GM10847 (cell line): ENCODE data around the gene ENOX1.

Source experiments
- POLR2A ChIP-seq: IDR thresholded peaks from 2 replicates; pipeline ENCODE4 v1.6.1; 2011; ENCODE audit not compliant: insufficient read length; ENCODE audit errors: extremely low read depth

Gene ENOX1

DNA sequence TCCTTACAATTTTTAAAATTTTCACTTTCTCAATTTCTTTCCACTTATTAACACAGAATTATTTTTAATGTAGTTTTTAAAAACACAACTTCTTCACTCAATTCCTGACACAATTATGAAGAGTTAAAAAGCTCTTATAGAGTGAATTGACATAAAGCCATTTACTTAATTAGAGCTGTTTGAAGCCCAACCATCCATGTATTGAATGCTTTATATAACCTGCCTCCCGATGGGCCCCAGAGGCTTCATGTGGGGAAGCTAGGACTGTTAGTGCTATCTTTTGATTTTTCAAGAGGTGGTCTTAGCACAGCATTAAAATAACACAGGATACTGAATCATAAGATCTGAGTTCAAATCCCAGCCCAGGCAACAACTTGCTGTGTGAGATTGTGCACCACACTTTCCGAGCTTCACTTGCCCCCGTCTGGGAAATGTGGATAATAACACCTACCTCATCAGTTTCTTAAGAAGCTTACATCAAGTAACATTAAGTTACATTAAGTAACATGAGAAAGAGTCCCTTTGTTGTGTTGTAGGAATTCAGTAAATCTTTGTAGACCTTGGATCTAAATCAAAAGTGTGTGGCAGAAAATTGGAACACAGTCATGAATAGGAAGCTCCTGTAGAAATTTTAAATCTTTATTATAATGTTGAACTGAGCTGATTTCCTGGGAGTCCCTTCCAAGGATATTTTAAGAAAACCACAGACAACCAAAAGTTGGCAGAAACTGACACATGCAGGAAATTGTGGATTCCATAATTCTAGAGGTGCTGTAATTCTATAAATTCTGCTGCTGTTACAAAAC is 5.5 kb upstream of the ENOX1 start:
- no peak for TF ChIP-seq POLR2A

DNA sequence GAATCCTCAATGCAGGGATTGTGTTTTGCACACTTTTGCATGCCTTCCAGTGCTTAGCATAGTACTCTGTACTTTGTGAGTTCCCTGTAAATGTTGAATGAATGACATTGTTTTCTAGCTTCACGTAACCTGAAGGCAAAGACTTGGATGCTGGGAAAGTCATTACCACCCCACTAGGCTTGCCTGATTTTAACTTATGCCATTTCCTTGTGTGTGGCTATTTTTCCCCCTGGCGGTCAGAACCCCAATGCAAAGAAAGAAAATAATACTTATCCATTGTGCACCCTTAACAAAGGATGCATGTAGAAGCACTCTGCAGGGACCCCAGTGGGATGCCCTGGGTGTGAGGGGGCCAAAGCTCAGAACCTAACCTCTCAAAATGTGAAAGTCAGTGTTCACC is 1.2 kb upstream of the ENOX1 start:
- TF ChIP-seq POLR2A, result no peak

DNA sequence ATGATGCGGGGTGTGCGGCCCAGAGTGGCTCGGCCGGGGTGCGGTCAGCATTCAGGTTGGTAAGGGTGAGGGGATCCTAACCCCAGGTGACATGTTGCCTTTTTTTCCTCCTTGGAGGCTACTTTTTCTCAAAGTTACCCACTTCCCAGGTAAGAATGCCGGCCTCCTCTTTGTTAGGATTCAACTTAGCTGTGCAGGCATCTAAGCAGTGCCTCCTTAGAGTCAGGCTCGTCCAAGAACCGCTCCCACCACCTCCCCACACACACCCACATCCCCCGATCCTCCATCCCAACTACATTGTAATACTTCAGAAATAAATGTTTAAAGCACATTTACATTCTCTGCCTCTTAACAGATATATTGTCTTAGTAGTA is 733 bp upstream of the ENOX1 start:
- no peak for TF ChIP-seq POLR2A

DNA sequence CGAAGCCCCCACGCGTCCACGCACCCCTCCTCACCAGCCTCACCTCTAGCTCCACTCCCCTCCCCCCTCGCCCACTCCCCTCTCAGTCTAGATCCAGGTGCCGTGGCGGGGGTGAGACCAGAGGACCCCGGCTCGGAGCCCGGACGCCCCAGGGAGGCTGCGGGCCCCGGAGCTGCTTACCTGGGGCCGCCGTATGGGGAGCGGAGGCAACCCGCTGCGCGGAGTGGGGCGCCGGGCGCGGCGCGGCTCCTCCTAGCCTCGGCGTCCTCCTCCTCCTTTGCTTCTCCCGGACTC is 353 bp downstream of the ENOX1 start:
- no peak for TF ChIP-seq POLR2A

DNA sequence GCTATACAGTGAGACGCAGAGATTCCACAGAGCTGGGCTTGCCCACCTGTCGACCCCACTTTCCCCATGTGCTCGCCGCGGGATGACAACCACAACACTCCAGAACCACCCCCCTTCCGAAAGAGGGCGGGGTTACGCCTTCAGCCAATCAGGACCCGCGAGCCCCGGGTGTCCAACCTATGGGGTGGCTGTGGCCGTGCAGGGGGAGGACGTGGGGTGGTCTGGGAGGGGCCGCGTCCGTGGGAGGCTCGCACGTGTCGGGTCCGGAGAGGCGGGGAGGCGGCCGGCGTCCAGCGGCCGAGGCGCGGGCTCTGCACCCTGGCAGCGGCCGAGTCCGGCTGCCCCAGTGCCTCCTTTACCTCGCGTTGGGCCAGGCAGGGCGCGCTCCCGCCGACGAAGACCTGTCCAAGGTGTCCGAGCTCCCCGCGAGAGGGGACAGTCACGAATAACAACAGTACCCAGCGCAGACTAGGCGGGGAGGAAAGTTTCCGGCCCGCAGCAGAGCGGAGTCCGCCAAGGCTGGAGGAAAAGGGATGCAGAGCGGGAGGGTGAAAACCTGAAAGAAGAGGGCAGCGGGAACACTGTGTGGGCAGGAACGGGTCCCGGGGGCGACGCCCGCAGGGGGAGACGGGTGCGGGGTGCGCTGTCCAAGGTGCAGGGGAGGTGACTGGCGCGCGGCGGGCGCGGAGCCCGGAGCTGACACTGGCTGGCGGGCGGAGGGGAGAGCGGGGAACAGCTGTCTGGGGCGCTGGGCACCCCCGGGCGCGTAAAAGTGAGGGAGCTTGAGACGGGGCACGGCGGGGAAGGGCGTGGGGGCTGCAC is 911 bp downstream of the ENOX1 start:
- TF ChIP-seq POLR2A, result no peak

DNA sequence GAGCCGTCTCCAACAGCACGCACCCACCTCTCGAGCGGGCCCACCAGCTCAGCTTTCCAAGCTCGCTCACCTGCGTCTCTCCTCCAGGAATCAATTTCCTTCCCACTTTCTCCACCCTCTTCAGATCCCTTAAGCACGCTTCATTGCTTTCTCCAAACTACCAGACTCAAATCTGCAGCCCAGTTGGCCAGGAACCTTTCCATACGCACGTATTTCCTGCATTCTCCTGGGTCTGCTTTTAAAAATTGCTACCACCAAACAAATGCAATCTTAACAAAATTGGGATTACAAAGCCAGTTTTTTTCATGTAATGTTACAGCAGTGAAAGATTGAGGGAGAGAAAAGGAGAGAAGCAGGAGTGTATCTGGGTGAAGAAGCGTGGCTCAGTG is 1.5 kb downstream of the ENOX1 start:
- TF ChIP-seq POLR2A, result no peak

DNA sequence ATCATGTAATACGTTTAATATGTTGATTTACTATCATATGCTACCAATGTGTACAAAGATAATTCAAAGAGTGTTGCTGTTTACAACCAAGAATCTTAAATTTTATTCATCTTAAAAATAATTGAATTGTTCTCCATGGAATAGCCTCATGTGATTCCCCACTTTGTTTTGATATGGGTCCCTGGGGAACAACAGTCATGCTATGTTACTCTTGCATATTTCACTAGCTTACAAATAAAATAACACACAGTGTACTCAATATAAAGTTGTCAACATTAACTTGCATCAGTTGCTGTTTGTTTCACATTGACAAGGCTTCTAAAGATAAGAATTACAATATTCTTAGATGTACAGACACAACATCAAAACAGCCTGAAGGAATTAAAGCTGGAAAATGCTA is 2.3 kb downstream of the ENOX1 start:
- TF ChIP-seq POLR2A, result no peak

DNA sequence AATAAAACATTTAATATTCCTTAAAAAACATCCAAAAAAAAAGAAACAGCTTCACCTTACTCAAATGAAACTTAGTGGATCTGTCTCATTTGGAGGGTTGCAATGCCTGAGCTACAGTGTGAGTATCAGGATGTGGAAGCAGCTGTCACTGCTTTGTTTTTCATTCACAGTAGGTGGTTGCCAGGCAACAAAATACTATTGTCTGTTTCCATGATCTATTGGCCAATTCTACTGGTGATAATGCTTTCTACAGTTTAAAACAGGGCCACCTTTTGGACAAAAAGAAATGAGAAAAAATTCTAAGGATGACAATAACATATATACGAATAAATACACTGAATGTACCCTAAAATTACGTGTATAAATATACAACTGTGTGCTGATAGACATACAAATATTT is 3.0 kb downstream of the ENOX1 start:
- TF ChIP-seq POLR2A, result no peak

DNA sequence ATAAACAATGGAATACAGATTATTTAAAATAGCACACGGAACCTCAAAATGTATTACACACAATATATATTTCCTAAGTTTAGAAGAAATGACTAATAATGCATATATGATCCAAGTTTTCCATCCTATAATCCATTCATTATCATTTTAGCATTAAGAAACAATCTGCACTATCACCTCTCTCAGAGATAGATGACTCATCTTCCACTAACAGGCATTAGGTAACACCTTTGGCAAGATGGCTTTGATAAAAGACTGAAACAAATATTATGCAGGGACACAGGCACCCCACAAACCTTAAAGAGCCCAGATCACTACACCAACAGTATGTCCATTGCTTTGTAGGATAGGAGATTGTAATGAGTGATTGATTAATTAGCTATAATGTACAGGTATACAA is 4.1 kb downstream of the ENOX1 start:
- TF ChIP-seq POLR2A, result no peak

DNA sequence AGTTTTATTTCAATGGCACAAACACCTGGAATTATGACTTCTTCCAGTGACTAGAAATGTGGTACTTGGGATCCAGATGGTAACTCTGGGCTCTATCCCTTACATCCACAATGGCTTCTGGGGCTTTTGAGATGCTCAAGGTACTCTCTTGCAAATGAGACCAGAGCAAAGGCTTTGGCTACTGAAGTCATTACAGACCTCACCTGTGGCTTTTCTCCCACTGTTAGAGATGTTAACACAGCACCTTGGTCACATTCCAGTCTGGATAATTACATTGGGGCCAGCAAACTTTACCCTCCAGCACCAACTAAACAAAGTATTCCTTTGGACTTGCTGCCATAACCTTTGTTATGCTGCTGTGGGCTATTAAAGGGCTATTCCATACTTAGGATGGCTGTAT is 6.1 kb downstream of the ENOX1 start:
- no peak for TF ChIP-seq POLR2A

DNA sequence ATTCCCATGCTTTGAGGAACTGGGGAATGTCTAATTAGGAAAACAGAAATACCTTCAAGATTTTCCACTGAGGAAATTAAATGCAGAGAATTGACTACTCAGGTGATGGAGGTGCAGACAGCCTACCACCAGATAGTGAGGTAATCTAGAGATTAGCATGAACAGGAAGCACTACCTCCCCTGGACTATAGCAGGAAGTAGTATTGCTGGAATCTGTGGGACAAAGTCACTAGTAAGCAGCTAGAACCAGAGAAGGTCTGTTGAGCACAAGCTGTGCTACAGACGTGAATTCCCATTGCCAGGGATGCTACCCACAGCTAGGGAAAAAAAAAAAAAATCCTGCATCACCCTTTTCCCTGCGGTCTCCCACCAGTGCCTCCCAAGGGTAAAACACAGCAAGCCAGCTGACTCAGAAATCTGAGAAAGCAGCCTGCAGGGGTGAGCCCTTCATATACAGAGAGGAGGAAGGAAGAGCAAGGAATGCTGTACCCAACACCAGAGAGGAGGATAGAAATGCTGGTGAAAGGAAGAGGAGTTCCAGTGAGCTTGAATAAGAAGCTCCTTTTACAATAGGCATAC is 10.2 kb downstream of the ENOX1 start:
- TF ChIP-seq POLR2A, result no peak

DNA sequence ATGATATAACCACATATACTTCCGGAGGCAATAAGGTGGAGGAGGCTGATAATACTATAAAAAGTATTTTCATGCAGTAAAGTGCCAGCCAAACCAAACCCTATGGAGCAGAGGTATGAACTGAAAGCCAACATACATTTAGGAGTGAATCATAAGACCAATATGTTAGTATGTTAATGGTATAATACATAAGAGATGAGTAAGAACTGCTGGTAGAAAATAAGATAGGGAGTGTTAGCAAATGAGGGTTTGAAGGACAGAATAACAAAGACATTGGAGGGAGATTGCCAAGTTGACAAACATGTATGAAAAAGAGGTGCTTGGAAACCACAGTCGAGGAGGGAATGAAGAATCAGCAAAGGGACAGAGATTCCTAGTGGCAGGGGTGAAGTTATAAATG is 10.8 kb downstream of the ENOX1 start:
- no peak for TF ChIP-seq POLR2A

DNA sequence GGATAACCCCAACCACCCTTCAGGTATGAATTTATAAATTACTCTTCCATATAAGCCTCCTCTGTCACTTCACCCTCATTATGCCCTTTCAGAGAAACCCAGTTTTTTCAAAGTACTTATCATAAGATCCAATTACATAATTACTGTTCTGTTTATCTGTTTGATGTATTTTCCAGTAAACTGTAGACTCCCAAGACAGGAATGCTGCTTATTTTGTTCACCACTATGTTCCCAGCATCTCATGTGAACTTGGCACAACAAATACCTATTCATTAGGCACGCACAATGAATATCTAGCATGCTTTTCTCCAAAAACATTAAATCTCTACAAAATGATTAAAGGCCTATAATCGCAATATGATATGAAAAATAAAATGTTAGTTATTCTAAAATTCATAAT is 13.2 kb downstream of the ENOX1 start:
- no peak for TF ChIP-seq POLR2A

DNA sequence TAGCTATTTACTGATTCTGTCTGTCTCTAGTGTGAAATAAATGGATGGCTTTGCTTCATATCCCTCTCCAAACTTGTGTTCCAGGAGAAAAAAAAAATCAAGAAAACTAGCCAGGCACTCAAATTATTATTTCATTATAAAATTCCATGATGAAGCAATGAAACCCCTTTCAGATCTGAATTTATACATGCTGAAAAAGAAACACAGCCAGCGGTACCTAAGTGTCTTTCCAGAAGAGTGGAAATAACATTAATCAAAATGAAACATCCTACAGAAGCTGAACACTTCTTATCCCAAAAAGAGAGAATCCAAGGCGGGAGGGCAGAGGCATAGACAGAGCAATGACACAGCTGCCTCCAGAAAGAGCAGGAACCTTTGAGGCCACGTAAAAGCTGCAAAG is 15.9 kb downstream of the ENOX1 start:
- TF ChIP-seq POLR2A, result no peak

DNA sequence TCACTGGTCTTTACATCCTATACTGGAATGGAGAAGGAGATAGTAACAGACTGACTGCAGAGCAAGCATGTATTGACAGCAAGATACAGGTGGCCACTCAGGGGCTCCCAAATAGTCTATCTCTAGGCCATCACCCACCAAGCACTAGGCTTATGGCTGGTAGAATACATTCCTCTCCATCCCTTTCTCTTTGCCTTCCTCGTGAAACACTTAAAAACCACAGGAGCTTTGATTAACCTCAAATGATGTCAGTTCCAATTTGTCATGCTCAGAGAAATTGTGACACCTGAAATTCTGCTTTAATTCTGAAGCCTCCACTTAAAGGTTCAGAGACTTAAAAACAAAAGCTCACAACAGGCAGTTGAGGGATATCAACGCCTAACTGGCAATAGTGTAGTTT is 17.2 kb downstream of the ENOX1 start:
- TF ChIP-seq POLR2A, result no peak

DNA sequence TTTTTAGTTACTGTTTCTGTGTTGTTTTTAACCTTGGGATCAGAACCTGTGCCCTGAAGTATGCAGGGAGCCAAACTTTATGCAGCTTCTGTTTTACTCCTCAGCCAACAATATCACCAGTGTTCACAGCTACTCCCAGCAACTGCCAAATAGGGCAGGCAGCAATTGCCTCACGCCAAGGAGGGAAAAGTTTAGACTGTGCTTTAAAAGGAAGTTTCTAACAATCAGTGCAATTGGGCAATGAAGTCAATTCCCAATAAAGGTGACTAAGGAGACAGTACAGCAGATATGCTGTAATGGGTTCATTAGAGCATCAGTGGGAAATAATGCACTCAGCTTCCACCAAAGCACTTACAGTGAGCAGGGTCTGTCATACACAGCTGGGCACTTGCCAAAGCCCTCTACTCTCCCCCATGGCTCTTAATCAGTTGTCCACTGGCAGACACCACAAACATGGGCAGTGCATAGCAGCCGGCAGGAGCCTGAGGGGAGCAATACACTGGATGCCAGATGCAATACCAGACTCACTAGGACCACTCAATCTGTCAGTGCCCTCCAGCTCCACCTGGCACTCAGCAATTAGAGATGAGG is 19.3 kb downstream of the ENOX1 start:
- no peak for TF ChIP-seq POLR2A
